Stimulated activated CD4-positive, alpha-beta T cell treated with anti-CD3 and anti-CD28 coated beads, Interleukin-15, amount 100 ng/mL, for 48 hours (primary cell): ENCODE measurements around the gene AP5Z1.

Experiments used
- DNase-seq, 2 donors: peaks; one replicate each; pipeline ENCODE4 v3.0.0-alpha.2; 2020; ENCODE audit warnings: low read depth in 2 of 2

The AP5Z1 gene

GRCh38 chr7:4840079-4840501 lies 64.7 kb downstream of the AP5Z1 start:
- no peak for DNase-seq
